ENCODE measurements around the gene AFF1. TPM values are rescaled to one million over a fixed set of nuclear protein-coding genes. Genes with fewer than 3 reads are reported as not detected.

AFF1 gene
- total RNA-seq, 1 experiment from 2014 or later: 93.4 TPM

DNA sequence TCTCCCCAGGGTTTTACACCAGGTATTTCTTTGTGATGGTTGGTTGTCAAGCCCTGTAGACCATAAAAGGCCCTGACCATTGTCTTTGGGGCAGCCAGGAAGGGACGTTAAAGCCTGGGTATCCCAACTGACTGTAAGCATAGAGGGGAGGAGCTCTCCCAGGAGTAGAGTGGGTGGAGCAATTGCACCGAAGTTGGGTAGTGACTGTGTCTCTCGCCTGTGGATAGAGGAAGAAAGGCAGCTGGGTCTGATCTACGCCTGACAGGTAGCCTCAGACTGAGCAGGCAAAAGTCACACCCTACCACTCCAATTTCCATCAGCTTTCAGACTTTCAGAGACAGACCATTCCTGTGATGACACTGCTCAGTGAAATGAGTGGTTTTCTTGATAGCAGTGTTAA, 162.3 kb downstream of the AFF1 start:
- DNase-seq (ENCODE audit: low spot score): peak; percentile 30
- Mint-ChIP-seq H3K36me3 (peaks cover 2% of the 10 kb centered on the region; the same call in 1 of the 2 replicates), H3K4me1 (peaks cover 43% of the 10 kb centered on the region), H3K9me3 (no peaks in the 10 kb centered on the region), H3K27me3 (ENCODE audit: low read depth) (no peaks in the 10 kb centered on the region), H3K27ac (peak overlapping the region; percentile 43; the same call in 1 of the 2 replicates), H3K4me3 (no peak overlapping the region)
- ATAC-seq: peak; percentile 86
- POLR2A ChIA-PET: interaction anchor here (0.6 kb wide), 1 partner anchor 26 kb away, joined by 3 read pairs; no protein-coding TSS in a partner anchor
- TF ChIP-seq SMAD4 (CRISPR knock-in tag; IDR thresholded peaks at IDR 0.05): no peak
- TF ChIP-seq, protein P1, sequence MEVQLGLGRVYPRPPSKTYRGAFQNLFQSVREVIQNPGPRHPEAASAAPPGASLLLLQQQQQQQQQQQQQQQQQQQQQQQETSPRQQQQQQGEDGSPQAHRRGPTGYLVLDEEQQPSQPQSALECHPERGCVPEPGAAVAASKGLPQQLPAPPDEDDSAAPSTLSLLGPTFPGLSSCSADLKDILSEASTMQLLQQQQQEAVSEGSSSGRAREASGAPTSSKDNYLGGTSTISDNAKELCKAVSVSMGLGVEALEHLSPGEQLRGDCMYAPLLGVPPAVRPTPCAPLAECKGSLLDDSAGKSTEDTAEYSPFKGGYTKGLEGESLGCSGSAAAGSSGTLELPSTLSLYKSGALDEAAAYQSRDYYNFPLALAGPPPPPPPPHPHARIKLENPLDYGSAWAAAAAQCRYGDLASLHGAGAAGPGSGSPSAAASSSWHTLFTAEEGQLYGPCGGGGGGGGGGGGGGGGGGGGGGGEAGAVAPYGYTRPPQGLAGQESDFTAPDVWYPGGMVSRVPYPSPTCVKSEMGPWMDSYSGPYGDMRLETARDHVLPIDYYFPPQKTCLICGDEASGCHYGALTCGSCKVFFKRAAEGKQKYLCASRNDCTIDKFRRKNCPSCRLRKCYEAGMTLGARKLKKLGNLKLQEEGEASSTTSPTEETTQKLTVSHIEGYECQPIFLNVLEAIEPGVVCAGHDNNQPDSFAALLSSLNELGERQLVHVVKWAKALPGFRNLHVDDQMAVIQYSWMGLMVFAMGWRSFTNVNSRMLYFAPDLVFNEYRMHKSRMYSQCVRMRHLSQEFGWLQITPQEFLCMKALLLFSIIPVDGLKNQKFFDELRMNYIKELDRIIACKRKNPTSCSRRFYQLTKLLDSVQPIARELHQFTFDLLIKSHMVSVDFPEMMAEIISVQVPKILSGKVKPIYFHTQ (CRISPR knock-in tag; IDR thresholded peaks at IDR 0.05): no peak
- CTCF ChIA-PET: interaction anchor here (0.5 to 4.3 kb wide), 5 partner anchors 18 to 175 kb away, joined by 3 to 34 read pairs (median 5); partner anchors contain the start of gene AFF1

DNA sequence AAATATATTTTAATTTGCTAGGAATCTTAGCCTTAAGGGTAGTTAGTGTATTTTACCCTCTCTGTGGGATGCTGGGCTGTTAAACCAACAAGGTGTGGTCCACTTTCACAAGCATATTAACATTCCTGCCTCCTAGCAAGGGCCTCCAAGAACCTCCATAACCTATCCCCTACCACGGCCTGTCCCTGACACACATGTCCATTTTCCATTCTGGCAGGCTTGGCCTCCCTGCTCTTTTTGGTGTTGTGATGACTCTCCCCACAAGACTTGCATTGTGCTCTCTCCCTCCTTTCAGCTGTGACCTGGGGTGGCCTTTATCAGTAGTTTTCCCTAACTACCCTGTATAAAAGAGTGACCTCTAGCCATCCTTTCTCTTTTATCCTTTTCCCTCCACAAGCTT, 165.4 kb downstream of the AFF1 start:
- no peak for TF ChIP-seq NFYB (CRISPR knock-in tag; conservative IDR thresholded peaks at IDR 0.05; ENCODE audit: low read depth)
- TF ChIP-seq, protein P2, sequence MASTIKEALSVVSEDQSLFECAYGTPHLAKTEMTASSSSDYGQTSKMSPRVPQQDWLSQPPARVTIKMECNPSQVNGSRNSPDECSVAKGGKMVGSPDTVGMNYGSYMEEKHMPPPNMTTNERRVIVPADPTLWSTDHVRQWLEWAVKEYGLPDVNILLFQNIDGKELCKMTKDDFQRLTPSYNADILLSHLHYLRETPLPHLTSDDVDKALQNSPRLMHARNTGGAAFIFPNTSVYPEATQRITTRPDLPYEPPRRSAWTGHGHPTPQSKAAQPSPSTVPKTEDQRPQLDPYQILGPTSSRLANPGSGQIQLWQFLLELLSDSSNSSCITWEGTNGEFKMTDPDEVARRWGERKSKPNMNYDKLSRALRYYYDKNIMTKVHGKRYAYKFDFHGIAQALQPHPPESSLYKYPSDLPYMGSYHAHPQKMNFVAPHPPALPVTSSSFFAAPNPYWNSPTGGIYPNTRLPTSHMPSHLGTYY (CRISPR knock-in tag; IDR thresholded peaks at IDR 0.05): no peak
- TF ChIP-seq, protein P3, sequence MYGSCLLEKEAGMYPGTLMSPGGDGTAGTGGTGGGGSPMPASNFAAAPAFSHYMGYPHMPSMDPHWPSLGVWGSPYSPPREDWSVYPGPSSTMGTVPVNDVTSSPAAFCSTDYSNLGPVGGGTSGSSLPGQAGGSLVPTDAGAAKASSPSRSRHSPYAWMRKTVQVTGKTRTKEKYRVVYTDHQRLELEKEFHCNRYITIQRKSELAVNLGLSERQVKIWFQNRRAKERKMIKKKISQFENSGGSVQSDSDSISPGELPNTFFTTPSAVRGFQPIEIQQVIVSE (CRISPR knock-in tag; IDR thresholded peaks at IDR 0.05; ENCODE audit: borderline replicate concordance): no peak
- no peak for TF ChIP-seq RELA (CRISPR knock-in tag; IDR thresholded peaks at IDR 0.05; ENCODE audit: borderline replicate concordance)
- no peak for TF ChIP-seq MXD4 (CRISPR knock-in tag; IDR thresholded peaks at IDR 0.05; ENCODE audit: borderline replicate concordance)
- no peak for TF ChIP-seq FOXK1 (CRISPR knock-in tag; IDR thresholded peaks at IDR 0.05)
- TF ChIP-seq JAZF1 (CRISPR knock-in tag; IDR thresholded peaks at IDR 0.05): no peak
- no peak for TF ChIP-seq ZNF423 (CRISPR knock-in tag; IDR thresholded peaks at IDR 0.05)
- no peak for TF ChIP-seq ZNF263 (CRISPR knock-in tag; IDR thresholded peaks at IDR 0.05; ENCODE audit: low read depth)
- no peak for TF ChIP-seq RORB (CRISPR knock-in tag; IDR thresholded peaks at IDR 0.05)
- TF ChIP-seq KAT7 (CRISPR knock-in tag; IDR thresholded peaks at IDR 0.05; ENCODE audit: borderline replicate concordance): no peak
- TF ChIP-seq, protein P4, sequence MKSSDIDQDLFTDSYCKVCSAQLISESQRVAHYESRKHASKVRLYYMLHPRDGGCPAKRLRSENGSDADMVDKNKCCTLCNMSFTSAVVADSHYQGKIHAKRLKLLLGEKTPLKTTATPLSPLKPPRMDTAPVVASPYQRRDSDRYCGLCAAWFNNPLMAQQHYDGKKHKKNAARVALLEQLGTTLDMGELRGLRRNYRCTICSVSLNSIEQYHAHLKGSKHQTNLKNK (CRISPR knock-in tag; IDR thresholded peaks at IDR 0.05): no peak
- no peak for TF ChIP-seq ZBTB21 (CRISPR knock-in tag; IDR thresholded peaks at IDR 0.05; ENCODE audit: borderline replicate concordance)
- no peak for TF ChIP-seq SMAD4 (CRISPR knock-in tag; IDR thresholded peaks at IDR 0.05)
- no peak for TF ChIP-seq EMX1 (CRISPR knock-in tag; IDR thresholded peaks at IDR 0.05)
- TF ChIP-seq, protein P5, sequence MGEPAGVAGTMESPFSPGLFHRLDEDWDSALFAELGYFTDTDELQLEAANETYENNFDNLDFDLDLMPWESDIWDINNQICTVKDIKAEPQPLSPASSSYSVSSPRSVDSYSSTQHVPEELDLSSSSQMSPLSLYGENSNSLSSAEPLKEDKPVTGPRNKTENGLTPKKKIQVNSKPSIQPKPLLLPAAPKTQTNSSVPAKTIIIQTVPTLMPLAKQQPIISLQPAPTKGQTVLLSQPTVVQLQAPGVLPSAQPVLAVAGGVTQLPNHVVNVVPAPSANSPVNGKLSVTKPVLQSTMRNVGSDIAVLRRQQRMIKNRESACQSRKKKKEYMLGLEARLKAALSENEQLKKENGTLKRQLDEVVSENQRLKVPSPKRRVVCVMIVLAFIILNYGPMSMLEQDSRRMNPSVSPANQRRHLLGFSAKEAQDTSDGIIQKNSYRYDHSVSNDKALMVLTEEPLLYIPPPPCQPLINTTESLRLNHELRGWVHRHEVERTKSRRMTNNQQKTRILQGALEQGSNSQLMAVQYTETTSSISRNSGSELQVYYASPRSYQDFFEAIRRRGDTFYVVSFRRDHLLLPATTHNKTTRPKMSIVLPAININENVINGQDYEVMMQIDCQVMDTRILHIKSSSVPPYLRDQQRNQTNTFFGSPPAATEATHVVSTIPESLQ (CRISPR knock-in tag; IDR thresholded peaks at IDR 0.05): no peak
- TF ChIP-seq TEAD4 (CRISPR knock-in tag; IDR thresholded peaks at IDR 0.05): no peak
- no peak for TF ChIP-seq NR2C2 (CRISPR knock-in tag; IDR thresholded peaks at IDR 0.05)
- TF ChIP-seq, protein P6, sequence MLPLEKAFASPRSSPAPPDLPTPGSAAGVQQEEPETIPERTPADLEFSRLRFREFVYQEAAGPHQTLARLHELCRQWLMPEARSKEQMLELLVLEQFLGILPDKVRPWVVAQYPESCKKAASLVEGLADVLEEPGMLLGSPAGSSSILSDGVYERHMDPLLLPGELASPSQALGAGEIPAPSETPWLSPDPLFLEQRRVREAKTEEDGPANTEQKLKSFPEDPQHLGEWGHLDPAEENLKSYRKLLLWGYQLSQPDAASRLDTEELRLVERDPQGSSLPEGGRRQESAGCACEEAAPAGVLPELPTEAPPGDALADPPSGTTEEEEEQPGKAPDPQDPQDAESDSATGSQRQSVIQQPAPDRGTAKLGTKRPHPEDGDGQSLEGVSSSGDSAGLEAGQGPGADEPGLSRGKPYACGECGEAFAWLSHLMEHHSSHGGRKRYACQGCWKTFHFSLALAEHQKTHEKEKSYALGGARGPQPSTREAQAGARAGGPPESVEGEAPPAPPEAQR (CRISPR knock-in tag; IDR thresholded peaks at IDR 0.05): no peak
- Mint-ChIP-seq H3K4me1 (peaks cover 39% of the 10 kb centered on the region), H3K36me3 (no peaks in the 10 kb centered on the region; the same call in 1 of the 2 replicates), H3K27ac (no peak overlapping the region), H3K9me3 (no peaks in the 10 kb centered on the region), H3K27me3 (ENCODE audit: low read depth) (no peaks in the 10 kb centered on the region), H3K4me3 (no peak overlapping the region)
- POLR2A ChIA-PET: no interaction called here
- DNase-seq (ENCODE audit: low spot score) (no peak), ATAC-seq (peak; percentile 24)
- CTCF ChIA-PET: interaction anchor here (1.1 to 1.4 kb wide), 2 partner anchors 14 to 178 kb away, joined by 3 to 6 read pairs; no protein-coding TSS in a partner anchor

Data from WTC11 (cell line).